Fibroblast of peridontal ligament (primary cell): ENCODE data around the gene NR2F1.

Source experiments
- DNase-seq: peaks from one replicate; pipeline ENCODE4 v3.0.0-alpha.2; 2010; ENCODE audit errors: extremely low read depth

Gene NR2F1

GRCh38 chr5:93577854-93578812 lies 4.9 kb upstream of the NR2F1 start:
- no peak for DNase-seq

GRCh38 chr5:93578813-93579691 lies 4.0 kb upstream of the NR2F1 start:
- DNase-seq = peak; percentile 18

GRCh38 chr5:93579692-93580062 lies 3.3 kb upstream of the NR2F1 start:
- no peak for DNase-seq

GRCh38 chr5:93580063-93580926 lies 2.7 kb upstream of the NR2F1 start:
- DNase-seq = peak; percentile 44

- DNase-seq = peak; percentile 50
Measured at GRCh38 chr5:93580927-93581445, 2.0 kb upstream of the NR2F1 start, which contains the start of gene NR2F1-AS1. Gene NR2F1-AS1, minus strand, starts transcription at chr5:93581219.

GRCh38 chr5:93582167-93582462 lies 907 bp upstream of the NR2F1 start:
- DNase-seq = no peak

- DNase-seq = peak; percentile 42
Measured at GRCh38 chr5:93583439-93583767, 381 bp downstream of the NR2F1 start.

- DNase-seq = peak; percentile 56
Measured at GRCh38 chr5:93583768-93584595, 960 bp downstream of the NR2F1 start.

GRCh38 chr5:93584596-93585040 lies 1.6 kb downstream of the NR2F1 start:
- no peak for DNase-seq

GRCh38 chr5:93585041-93585766 lies 2.2 kb downstream of the NR2F1 start:
- DNase-seq = peak; percentile 28

- no peak for DNase-seq
Measured at GRCh38 chr5:93585767-93586385, 2.9 kb downstream of the NR2F1 start.

- DNase-seq = no peak
Measured at GRCh38 chr5:93586736-93587596, 3.9 kb downstream of the NR2F1 start.

GRCh38 chr5:93587597-93588351 lies 4.8 kb downstream of the NR2F1 start:
- no peak for DNase-seq

- DNase-seq = no peak
Measured at GRCh38 chr5:93588352-93589151, 5.5 kb downstream of the NR2F1 start.

GRCh38 chr5:93589152-93589828 lies 6.3 kb downstream of the NR2F1 start:
- DNase-seq = no peak

GRCh38 chr5:93589829-93590215 lies 6.8 kb downstream of the NR2F1 start:
- DNase-seq = no peak
